Measurements from ENCODE around the gene REEP2.
A peak's percentile ranks its signal among the peaks of the same experiment; 100 is the strongest.
"Not testable (repeated sequence)": the region's sequence is repeated elsewhere in the genome, so short reads cannot be mapped to it uniquely, and the experiment has no call there.

The REEP2 gene

DNA sequence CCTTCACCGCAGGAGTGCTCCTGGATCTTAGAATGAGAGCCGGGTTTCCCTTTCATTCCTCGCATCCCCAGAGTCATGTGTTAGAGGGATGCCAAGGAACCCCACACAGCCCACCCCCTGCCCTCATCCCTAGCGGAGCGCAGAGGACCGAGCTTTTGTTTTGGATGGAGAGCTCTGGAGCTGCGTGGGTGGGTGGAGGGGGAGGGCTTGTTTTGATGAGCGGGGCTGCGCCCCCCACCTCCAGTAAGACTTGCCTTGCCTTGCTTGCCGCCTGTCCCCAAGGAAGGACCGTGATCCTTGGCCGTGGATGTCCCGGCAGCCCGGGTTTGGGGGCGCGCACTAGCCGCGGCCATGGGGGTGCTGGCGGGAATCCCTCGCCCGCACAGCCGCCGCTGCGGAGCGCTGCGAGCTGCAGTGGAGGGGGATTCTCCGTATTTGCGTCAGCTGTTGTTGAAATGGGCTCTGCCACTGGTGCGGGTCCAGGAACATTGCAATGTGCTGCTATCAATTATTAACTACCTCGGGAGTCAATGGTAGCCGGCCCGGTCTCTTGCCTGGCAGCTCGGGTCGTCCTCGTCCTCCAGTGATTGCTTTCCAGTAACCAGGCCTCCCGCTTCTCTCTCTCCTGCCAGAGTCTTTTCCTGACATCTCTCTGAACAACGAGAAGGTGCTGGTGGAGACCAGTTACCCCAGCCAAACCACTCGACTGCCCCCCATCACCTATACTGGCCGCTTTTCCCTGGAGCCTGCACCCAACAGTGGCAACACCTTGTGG, 27.5 kb downstream of the REEP2 start:
- DNase-seq = no peak

DNA sequence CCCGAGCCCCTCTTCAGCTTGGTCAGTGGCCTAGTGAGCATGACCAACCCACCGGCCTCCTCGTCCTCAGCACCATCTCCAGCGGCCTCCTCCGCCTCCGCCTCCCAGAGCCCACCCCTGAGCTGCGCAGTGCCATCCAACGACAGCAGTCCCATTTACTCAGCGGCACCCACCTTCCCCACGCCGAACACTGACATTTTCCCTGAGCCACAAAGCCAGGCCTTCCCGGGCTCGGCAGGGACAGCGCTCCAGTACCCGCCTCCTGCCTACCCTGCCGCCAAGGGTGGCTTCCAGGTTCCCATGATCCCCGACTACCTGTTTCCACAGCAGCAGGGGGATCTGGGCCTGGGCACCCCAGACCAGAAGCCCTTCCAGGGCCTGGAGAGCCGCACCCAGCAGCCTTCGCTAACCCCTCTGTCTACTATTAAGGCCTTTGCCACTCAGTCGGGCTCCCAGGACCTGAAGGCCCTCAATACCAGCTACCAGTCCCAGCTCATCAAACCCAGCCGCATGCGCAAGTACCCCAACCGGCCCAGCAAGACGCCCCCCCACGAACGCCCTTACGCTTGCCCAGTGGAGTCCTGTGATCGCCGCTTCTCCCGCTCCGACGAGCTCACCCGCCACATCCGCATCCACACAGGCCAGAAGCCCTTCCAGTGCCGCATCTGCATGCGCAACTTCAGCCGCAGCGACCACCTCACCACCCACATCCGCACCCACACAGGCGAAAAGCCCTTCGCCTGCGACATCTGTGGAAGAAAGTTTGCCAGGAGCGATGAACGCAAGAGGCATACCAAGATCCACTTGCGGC, 28.2 kb downstream of the REEP2 start:
- DNase-seq = no peak

DNA sequence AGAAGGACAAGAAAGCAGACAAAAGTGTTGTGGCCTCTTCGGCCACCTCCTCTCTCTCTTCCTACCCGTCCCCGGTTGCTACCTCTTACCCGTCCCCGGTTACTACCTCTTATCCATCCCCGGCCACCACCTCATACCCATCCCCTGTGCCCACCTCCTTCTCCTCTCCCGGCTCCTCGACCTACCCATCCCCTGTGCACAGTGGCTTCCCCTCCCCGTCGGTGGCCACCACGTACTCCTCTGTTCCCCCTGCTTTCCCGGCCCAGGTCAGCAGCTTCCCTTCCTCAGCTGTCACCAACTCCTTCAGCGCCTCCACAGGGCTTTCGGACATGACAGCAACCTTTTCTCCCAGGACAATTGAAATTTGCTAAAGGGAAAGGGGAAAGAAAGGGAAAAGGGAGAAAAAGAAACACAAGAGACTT, 28.9 kb downstream of the REEP2 start:
- DNase-seq = no peak

DNA sequence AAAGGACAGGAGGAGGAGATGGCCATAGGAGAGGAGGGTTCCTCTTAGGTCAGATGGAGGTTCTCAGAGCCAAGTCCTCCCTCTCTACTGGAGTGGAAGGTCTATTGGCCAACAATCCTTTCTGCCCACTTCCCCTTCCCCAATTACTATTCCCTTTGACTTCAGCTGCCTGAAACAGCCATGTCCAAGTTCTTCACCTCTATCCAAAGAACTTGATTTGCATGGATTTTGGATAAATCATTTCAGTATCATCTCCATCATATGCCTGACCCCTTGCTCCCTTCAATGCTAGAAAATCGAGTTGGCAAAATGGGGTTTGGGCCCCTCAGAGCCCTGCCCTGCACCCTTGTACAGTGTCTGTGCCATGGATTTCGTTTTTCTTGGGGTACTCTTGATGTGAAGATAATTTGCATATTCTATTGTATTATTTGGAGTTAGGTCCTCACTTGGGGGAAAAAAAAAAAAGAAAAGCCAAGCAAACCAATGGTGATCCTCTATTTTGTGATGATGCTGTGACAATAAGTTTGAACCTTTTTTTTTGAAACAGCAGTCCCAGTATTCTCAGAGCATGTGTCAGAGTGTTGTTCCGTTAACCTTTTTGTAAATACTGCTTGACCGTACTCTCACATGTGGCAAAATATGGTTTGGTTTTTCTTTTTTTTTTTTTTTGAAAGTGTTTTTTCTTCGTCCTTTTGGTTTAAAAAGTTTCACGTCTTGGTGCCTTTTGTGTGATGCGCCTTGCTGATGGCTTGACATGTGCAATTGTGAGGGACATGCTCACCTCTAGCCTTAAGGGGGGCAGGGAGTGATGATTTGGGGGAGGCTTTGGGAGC, 29.5 kb downstream of the REEP2 start:
- DNase-seq = no peak

DNA sequence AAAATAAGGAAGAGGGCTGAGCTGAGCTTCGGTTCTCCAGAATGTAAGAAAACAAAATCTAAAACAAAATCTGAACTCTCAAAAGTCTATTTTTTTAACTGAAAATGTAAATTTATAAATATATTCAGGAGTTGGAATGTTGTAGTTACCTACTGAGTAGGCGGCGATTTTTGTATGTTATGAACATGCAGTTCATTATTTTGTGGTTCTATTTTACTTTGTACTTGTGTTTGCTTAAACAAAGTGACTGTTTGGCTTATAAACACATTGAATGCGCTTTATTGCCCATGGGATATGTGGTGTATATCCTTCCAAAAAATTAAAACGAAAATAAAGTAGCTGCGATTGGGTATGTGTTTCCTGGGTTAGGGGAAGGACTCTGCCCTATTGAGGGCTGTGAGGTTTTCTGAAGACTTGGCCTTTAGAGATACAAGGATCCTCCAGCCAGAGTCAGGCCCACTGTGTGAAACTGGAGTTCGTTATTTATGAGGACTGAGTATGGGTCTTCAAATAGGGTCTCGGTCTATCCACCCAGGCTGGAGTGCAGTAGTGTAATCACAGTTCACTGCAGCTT, 30.2 kb downstream of the REEP2 start:
- no peak for DNase-seq

DNA sequence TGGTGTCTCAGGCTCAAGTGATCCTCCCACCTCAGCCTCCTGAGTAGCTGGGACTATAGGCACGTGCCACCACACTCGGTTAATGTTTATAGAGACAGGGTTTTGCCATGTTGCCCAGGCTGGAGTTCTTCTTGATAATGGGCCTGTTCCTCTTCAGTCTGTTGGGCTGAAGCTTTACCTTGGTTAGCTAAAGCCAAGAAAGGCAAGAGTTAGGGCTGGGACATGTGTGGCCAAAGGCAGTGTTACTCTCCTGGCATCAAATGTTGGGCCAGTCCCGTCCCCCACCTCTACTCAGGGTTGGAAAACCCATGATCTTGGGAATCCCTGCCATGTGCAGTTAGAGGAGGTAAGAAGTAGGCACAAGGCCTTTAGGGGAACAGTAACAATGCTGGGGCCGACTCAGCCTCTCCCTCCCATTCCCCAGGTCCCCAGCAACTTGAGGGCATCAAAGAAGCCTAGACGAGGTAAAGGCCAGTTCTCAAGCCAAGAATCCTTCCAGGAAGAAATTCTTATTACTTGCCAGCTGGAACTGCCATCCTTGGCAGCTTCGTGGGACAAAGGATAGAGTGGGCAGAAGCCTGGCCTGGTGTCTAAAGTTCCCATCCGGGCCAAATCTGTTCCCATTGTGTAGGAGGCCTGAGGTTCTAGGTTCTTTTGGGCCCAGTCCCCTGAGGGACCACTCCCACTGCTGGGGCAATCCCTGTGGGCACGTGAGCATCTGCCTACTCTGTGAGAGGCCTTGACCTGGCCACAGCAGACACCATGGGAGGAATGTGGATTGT, 30.9 kb downstream of the REEP2 start:
- no peak for DNase-seq

DNA sequence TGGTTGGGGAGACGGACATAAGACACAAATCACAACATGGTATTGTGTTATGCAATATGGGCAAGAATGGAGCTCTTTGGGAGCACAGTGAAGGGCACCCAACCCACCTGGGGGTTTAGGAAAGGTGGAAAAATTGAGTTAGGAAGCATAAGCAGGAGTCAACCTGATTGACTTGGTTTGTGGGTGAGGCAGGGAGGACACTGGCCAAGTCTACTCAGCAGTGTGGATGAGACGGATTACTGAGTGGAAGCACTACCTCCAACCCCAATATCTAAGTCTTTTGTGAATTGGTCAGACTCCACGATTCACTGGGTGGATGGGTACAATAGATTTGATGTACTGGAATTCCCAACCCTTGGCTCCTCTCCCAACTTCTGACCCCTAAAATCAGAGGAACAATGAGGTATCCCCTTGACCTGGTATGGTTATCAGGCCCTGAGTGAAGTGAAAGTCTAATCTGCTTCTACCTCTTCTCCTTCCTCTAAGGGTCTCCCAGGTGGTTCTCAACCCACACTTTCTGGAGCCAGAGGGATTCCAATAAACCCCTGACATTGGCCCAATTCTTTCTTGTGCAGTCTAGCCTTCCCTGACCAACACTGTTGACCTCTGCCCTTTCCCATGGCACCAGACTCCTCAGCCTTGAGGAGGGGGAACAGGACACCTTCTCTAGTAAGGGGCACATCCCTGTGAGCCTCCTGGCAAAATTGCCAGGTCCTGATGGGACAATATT, 31.6 kb downstream of the REEP2 start:
- DNase-seq = no peak

DNA sequence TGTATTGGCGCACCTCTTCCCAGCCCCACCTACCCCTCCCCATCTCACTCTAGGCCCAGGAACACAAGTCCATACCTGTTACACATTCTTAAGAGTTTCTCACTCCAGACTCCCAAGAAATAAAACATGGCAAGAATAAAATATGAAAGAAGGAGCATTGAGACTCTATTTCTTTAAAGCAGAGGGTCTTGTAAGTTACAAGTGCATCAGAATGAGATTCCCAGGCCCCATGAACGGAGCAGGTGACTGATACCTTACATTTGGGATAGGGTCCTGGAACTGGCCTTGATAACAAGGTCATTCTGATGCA, 32.1 kb downstream of the REEP2 start:
- no peak for DNase-seq

DNA sequence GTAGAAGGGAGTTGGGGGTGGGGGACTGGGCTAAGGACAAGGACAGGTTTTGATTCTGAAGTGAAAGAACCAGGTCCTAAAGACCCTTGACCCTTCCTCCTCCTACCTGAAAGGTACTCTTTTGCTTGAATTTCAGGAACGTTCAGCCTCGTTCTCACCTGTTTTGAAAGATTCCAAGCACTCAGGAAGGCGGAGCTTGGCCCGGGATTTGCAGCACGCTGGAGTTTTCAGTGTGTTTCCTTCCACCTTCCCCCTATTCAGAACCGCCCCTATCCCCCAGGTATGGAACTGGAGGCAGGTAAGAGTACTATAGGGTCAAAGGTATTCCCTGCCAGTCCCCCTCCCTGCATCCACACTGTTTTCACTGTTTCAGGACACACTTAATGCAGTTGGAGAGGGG, 33.5 kb downstream of the REEP2 start:
- DNase-seq = no peak

DNA sequence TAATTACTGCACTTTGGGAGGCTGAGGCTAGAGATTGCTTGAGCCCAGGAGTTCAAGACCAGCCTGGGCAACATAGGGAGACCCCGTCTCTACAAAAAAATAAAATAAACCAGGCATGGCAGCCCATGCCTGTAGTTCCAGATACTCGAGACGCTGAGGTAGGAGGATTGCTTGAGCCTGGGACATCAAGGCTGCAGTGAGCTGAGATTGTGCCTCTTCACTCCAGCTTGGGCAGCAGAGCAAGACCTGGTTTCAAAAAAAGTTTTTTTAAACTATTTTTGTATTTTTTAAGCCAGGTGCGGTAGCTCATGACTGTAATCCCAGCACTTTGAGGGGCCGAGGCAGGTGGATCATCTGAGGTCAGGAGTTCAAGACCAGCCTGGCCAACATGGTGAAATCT, 34.3 kb downstream of the REEP2 start:
- not testable (repeated sequence) for DNase-seq

DNA sequence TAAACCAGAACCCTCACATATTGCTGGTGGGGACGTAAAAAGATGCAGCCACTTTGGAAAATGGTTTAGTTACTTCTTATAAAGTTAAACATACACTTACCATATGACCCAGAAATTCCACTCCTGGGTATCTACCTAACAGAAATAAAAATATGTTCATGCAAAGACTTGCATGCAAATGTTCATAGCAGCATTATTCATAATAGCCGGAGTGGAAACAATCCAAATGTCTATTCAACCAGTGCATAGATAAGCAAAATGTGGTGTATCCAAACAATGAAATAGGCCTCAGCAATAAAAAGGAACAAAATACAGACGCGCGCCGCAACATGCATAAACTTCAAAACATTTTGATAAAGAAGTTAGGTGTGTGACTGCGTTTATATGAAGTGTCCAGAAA, 38.1 kb downstream of the REEP2 start:
- no peak for DNase-seq

DNA sequence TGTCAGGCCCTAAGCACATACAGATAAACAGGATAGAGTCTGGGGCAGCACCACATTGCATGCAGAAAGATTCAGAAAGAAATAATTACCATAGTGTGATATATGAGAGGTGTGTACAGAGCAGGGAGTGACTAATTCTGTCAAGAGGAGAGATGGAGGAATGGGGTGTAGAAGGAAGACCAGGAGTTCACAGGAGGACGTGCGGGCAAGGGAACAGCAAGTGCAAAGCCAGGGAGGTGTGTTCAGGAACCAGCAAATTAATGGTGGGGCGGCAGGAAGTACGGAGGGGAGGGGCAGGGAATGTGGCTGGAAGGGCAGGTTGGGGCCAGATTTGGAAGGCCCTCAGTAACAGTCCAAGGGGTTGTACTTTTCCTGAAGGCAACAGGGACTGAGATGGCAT, 43.8 kb downstream of the REEP2 start:
- no peak for DNase-seq

DNA sequence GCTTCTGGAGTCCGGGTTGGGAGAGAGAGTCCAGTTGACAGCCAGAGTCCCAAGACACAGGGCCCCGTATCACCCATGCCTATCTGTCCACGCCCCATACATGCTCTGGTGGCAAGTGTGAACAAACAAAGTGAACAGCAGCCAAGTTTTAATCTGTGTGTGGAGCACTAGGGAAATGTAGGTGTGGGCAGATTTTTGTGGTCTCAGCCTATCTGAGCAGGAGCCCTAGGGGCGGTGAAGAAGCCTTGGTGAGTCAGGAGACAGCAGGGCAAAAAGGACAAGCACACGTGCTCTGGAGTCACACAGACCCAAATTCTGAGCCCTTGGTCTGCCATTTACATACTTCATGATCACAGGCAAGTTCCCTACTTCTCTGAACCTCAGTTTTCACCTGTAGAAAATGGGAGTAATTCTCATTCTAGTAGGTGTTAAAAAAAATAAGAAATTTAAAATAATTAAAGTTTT, 49.7 kb downstream of the REEP2 start:
- DNase-seq = no peak

DNA sequence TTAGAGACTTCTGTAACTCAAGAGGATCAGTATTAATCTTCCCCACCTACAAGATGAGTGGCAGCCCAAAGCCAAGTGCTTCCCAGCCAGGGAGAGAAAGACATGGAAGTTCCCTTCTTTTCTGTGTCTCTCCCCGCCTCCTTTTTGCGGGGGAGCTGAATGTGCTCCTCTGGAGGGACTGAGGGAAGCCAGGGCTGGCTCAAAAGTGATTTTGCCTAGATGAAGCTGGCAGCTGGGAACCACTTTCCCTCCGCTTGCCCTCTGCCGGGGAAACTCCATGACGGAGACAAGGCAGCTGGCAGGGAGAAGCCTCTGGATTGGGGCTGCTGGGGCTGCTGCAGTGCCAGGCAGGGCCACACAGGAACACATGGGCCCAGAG, 50.8 kb downstream of the REEP2 start:
- no peak for DNase-seq

DNA sequence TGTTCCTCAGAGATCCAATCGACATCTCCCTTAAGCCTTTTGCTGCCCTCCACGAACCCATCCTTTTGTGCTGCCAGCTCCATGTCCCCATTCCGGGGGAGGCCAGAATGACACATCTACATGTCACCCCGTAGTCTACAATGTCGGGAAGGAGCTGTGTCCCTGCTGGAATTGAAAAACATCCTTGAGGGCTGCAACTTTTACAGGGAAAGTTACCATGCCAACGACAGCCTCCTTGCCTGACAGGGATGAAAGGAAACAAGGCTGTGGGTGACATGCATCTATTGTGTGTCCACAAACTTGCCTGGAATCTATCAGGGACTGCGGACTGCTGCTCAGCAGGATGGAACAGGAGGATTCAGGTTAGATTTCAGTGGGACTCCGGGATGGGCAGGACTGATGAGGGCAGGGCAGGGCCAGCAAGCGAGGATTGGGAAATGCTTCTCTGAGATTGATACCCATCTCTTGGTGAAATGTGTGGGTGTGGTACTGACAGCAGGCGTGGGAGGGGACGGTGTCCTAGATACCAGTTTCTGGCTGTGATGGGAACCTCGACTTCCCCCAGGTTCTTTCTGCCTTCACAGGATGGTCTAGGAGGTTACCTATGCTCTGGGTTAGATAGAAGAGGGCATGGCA, 51.9 kb downstream of the REEP2 start:
- no peak for DNase-seq

DNA sequence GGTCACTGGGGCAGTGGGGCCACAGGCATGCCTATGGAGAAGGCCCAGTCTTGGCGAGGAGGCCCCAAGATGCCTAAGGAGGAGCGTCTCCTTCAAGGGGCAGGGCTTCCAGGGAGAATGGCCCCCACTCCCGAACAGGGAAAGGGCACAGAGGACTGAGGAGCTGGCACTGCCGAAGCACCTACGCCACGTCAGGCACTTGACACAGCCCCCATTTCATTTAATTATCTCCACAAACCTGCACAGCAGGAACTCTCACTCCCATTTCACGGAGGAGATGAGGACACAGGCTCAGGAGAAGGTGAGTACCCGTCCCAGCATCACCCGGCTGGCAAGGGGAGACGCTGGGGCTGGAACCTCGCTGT, 52.4 kb downstream of the REEP2 start:
- DNase-seq = no peak

DNA sequence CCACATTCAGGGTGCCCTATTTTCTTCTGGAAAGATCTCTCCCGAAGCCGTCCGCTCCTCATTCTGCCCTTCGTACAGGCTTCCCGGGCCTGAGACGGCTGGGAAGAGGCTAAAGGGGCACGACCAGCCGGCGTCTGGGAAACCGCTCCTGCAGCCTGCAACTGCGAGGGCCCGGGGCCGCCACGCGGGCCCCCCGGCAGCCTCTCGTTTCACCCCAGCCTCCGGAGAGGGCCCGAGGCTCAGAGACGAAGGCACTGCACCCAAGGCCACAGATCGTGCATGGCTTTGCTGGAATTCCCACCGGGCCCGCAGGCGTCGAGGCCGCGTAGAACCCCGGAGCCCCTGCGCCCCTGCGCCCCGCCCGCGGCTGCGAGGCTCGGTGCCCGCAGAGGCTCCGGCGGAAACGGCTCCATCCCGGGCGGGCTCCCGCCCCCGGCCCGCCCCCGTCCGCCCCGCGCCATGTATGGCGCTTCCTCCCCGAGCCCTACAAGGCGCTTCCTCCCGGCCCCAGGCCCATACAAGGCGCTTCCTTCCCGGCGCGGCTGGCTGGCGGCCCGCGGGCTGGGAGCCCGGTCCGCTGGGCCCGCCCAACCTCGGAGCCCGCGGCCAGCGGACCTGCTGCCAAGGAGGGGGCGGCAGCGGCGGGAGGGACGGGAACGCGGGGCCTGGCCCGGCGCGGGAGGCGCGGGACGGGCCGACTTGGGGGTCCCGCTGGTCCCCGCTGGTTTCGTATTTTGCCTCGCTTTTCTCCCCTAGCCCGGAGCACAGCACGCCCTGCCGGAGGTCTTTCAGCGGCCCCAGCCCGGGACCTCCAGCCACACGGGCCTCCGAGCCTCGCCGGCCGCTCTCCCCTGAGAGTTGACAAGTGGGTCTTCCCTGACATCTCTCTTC, 53.1 kb downstream of the REEP2 start:
- peak; percentile 65 for DNase-seq

DNA sequence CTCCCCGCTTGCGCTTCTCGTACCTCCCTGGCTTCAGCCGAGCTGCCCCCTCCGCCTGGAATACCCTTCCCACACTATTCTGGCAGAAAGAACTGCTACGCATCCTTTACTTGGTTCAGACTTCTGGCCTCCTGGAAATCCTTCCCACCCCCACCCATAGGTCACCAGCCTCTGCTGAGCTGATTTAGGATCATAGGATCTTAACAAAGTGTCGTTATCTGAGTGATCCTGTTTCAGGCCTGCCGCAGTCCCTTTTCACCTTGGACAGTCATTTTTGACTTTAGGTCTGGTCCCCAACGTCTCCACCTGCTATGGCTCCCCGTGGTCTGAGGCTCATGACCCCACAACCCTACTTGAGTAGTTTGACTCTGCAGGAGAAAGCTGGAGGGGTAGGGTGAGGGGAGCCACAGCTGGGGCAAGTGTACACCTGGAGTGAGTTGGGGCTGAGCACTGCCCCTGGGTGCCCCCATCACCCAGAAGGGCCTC, 53.7 kb downstream of the REEP2 start:
- DNase-seq = no peak

DNA sequence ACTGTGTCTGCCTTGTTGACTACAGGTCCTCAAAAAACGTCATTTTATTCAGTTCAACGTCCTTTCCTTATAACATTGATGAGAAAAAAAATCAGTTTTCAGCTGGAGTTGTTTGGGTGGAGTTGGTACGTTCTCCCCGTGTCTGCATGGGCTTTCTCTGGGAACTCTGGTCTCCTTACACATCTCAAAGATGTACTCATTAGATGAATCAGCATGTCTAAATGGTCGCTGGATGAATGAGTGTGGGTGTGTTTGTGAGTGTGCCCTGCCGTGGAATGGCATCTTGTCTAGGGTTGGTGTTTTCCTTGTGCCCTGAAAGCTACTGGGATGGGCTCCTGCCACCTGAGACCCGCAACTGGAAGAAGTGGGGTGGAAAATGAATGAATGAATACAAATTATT, 56.5 kb downstream of the REEP2 start:
- DNase-seq = no peak

Data from NCI-H510A (cell line).